HG02571 (cell line): ENCODE results near the gene CFAP20DC.
"Not testable (repeated sequence)": the region's sequence is repeated elsewhere in the genome, so short reads cannot be mapped to it uniquely, and the experiment has no call there.

Source experiments
- ATAC-seq: cut with Tn5 transposase; IDR thresholded peaks from one replicate; pipeline ENCODE4 v1.9.1; 2021; ENCODE audit warnings: mild to moderate bottlenecking, moderate library complexity; ENCODE audit not compliant: unreplicated experiment

Gene CFAP20DC

DNA sequence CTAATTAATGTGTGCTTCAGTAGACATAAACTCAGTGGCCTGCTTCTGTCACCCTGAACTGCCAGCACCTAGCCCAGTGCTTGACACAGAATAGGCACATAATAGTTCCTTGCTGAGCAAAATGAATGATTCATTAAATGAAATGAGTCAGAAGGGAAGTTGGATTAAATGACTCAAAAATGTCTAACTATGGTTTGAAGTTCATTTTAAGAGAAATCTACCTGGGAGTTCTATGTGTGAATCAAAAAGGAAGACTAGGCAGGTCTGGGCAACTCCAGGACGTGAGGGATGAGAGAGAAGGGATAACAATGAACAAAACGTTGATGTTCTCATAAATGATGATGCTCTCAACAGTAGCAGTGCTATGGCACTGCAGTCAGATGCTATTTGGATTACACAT lies 175.0 kb downstream of the CFAP20DC start:
- ATAC-seq: peak; percentile 74

DNA sequence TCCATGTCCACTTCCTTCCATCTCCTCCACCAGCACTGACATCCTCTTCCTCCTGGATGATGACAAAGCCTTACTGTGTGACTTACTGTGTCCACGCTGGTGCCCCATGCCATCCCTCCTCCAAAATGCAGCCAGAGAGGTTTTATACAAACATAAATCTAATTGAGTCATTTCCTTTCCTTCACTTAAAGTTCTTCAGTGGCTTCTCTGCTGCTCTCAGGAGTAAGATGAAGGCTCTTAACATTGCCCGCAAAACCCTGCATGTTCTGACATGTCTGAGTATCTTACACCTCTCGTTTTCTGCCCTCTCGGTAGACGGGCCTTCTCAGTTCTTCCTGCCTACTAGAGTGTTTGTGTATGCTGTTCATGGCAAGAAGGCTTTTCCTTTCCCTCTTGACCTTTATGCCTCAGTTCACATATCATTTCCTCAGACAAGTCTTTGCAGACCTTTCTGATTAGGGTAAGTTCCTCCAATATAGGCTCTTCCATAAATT lies 175.5 kb downstream of the CFAP20DC start:
- ATAC-seq: peak; percentile 75

DNA sequence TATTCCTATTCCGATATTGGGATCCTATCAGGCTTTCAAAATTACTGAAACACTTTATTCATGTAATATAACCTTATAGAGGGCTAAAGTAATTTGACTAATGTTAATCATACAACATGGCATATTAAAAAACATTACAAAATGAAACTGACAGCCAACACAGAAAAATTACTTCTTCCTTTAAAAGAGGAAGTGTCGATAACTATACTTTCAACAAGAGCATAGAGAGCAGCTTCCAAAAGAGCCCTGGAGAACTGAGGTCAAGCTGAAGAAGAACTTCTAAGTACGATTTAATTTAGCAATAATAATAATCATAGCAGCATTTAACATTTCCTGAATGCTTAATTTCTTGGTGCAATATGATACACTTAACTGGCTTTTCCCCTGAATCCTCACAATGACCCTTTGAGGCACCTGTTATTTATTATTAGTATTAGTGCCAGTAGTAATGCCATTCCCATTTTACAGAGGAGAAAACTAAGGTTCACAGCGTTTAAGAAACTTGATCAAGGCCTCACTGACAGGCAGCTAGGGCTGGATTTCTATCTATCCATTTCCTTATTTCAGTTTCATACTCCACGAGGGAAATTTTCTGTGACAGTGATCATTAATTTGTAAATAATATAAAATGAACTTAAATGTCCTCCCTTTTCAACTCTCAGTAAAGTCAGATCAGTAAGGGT lies 181.6 kb downstream of the CFAP20DC start:
- no peak for ATAC-seq

GRCh38 chr3:58867621-58868020 lies 182.2 kb downstream of the CFAP20DC start:
- no peak for ATAC-seq

DNA sequence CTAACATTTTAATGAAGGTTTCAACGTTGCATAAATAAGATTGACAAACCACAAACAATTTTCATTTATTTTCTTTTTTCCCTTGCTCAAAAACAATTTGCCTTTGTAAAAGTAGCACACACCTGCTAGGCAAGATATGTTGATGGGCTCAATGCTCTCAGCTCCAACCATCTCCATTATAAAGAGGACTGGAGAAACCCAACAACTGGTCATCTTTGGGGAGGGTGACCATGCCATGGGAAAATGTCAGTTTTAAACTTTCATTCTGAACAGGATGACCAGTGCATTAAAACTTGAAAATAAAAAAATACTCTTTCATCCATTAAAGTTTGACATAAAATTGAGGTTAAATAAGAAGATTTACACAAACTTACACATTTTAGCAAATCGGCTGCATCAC lies 183.7 kb downstream of the CFAP20DC start:
- no peak for ATAC-seq

GRCh38 chr3:58864480-58864879 lies 185.3 kb downstream of the CFAP20DC start:
- no peak for ATAC-seq

GRCh38 chr3:58863206-58863605 lies 186.6 kb downstream of the CFAP20DC start:
- ATAC-seq: no peak

- no peak for ATAC-seq
Observed at GRCh38 chr3:58861551-58861950, 188.3 kb downstream of the CFAP20DC start.

DNA sequence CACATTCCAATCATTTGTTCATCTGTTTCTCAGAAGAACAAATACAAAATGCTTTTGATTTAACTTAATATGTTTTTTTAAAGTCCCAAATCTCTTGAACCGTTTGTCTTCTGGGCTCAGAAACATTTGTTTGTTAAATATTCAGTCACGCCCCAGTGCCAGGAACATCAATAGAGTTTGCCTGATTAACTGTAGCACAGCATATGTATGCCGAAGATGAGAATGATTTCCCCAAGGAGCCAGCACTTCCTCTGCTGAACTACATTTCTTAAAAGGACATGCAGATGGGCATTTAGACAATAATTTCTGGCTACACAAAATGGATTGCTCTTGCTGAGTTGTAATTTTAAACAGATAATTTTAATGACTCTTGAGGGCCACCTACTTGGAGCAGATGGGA lies 191.7 kb downstream of the CFAP20DC start:
- no peak for ATAC-seq

DNA sequence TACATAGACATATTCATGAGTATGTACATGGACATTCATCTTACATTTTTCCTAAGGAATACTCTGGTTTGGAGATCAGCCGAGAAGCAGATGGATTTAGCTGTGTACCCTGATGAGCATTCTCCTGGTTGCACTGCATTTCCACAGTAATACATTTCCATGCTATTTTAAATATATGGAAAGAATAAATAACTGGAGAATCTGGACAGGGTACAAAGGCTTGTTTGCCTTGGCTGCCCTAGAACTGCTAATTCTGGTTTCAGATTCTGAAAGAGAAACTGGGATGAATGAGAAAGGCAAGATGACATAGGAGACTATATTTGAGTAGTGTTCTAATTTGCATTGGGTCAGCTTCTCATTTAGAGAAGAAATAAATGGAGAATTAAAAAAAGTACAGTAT lies 192.4 kb downstream of the CFAP20DC start:
- no peak for ATAC-seq

DNA sequence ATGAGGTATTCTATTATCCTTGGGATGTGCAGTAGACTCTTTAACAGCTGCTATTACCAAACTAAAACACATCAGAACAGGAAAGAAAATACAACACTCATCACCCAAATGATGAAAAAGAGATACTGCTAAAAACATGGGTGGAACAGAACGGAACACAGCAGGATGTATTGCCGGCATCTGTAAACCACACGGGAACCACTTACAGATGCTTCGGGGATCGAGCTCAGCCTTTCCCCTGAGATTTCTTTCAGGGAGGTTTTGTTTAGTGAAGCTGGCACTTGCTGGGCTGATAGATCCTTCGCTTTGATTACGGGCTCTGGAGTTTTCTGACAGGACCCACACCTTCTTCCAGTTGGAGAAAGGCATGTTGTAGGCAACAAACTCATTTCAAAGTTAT lies 201.0 kb downstream of the CFAP20DC start:
- no peak for ATAC-seq

DNA sequence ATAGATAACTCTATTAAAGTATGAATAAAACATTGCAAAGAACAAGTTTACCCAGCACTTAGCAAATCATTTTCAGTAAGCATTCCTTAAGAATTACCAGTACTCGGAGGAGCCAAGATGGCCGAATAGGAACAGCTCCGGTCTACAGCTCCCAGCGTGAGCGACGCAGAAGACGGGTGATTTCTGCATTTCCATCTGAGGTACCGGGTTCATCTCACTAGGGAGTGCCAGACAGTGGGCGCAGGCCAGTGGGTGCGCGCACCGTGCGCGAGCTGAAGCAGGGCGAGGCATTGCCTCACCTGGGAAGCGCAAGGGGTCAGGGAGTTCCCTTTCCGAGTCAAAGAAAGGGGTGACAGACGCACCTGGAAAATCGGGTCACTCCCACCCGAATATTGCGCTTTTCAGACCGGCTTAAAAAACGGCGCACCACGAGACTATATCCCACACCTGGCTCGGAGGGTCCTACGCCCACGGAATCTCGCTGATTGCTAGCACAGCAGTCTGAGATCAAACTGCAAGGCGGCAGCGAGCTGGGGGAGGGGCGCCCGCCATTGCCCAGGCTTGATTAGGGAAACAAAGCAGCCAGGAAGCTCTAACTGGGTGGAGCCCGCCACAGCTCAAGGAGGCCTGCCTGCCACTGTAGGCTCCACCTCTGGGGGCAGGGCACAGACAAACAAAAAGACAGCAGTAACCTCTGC lies 207.6 kb downstream of the CFAP20DC start:
- ATAC-seq: not testable (repeated sequence)

- ATAC-seq: no peak
Observed at GRCh38 chr3:58840949-58841348, 208.9 kb downstream of the CFAP20DC start.

- no peak for ATAC-seq
Observed at GRCh38 chr3:58839964-58840363, 209.9 kb downstream of the CFAP20DC start.

DNA sequence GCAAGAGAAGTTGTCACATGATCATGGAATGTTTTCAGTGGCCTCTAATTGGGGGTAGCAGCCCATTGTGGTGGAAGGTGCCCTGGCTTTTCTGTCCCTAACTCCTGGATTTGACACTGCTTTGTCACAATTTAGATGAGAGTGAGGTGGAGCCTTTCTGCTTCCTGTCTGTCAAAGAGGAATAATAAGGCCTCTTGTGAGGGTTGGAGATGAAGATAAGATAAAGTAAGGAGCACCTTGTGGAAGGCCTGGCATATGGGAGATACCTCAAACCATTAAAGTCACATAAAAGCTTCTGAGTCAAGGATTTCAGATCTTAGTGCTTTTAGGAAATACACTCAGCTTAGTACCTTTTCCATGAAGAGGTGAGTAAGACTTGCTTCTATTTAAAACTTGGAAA lies 210.6 kb downstream of the CFAP20DC start:
- ATAC-seq: no peak

- no peak for ATAC-seq
Observed at GRCh38 chr3:58837856-58838255, 212.0 kb downstream of the CFAP20DC start.

GRCh38 chr3:58837141-58837843 lies 212.5 kb downstream of the CFAP20DC start:
- no peak for ATAC-seq

- ATAC-seq: no peak
Observed at GRCh38 chr3:58835086-58835485, 214.7 kb downstream of the CFAP20DC start.

DNA sequence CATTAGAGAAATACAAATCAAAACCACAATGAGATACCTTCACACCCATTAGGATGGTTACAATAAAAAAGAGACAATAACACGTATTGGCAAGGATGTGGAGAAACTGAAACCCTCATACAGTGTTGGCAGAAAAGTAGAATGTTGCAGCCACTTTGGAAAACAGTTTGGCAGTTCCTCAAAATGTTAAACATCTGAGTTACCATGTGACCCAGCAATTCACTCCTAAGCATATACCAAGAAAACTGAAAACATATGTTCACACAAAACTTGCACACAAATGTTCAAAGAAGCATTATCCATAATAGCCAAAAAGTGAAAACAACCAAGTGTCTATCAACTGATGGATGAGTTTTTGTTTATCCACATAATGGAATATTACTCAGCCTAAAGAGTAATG lies 216.3 kb downstream of the CFAP20DC start:
- ATAC-seq: no peak

DNA sequence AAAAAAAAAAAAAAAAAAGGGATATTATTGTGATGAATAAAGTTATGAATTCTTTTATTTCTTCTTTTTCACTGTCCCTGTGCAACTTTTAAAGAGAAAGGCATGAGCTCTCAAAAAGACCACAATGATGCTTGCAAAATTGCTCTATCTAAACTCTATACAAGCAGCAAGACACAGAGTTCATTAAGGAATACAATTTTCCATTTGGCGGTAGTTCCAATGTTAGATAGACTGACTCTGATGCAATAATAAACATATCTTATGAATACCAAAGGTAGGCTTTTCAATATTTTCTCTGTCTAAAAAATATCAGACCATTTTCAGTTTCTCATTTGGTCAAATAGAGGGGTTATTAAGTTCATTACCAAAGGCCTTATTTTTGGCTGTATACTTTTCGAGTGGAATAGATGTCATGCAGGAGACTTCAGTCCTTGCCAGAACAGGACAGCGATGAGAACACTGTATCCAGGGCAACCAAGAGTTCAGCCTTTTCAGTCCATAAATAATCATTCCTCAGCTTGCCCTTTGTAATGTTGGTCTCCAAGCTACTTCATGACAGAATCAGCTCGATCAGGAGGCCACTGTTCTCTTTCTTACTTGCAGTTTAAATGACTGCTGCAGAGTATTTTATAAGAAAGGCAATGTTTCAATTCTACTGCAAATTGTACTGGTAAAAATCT lies 220.4 kb downstream of the CFAP20DC start:
- ATAC-seq: no peak

GRCh38 chr3:58824777-58825176 lies 225.0 kb downstream of the CFAP20DC start:
- no peak for ATAC-seq
